ENCODE data around the gene SPATA31A6.
"Not testable (repeated sequence)": the region's sequence is repeated elsewhere in the genome, so short reads cannot be mapped to it uniquely, and the experiment has no call there.

Gene SPATA31A6

GRCh38 chr9:42183359-42183758, at the start of gene SPATA31A6:
SPATA31A6 (plus strand) TSS chr9:42183659; CDS start chr9:42183688, 29 bp downstream.
- DNase-seq (ENCODE audit: low spot score): not testable (repeated sequence)

GRCh38 chr9:42160299-42160698, 23.2 kb upstream of the SPATA31A6 start:
- not testable (repeated sequence) for DNase-seq (ENCODE audit: low spot score)

GRCh38 chr9:42219861-42220260, 36.4 kb downstream of the SPATA31A6 start:
- not testable (repeated sequence) for DNase-seq (ENCODE audit: low spot score)

GRCh38 chr9:42223230-42223629, 39.8 kb downstream of the SPATA31A6 start:
- DNase-seq (ENCODE audit: low spot score): not testable (repeated sequence)

GRCh38 chr9:42233031-42233430, 49.6 kb downstream of the SPATA31A6 start:
- DNase-seq (ENCODE audit: low spot score): not testable (repeated sequence)

GRCh38 chr9:42234610-42235009, 51.2 kb downstream of the SPATA31A6 start:
- DNase-seq (ENCODE audit: low spot score): not testable (repeated sequence)

GRCh38 chr9:42235352-42235991, 52.0 kb downstream of the SPATA31A6 start:
- not testable (repeated sequence) for DNase-seq (ENCODE audit: low spot score)

- DNase-seq (ENCODE audit: low spot score): not testable (repeated sequence)
Observed at GRCh38 chr9:42236097-42236496, 52.6 kb downstream of the SPATA31A6 start.

GRCh38 chr9:42237381-42237780, 53.9 kb downstream of the SPATA31A6 start:
- DNase-seq (ENCODE audit: low spot score): not testable (repeated sequence)

GRCh38 chr9:42238862-42239261, 55.4 kb downstream of the SPATA31A6 start:
- DNase-seq (ENCODE audit: low spot score): not testable (repeated sequence)
